Renal cortex interstitium (tissue), 11 donors: ENCODE measurements around the gene ZNF3. TPM values are rescaled to one million over a fixed set of nuclear protein-coding genes. Genes with fewer than 3 reads are reported as not detected.
A peak's percentile ranks its signal among the peaks of the same experiment; 100 is the strongest.

ENCODE experiments used
- DNase-seq, 11 donors: peaks; one replicate each; pipeline ENCODE4 v3.0.0-alpha.2; 2013; ENCODE audit warnings: low read depth in 9 of 11, low spot score in 4 of 11; ENCODE audit errors: extremely low read depth in 1 of 11
- polyA plus RNA-seq, 3 donors: library from polyadenylated mRNA; unstranded; fragments of 120-200 nt; gene quantifications; one replicate each; pipeline ENCODE4 v1.2.1, GENCODE V29; 2013; ENCODE audit not compliant: insufficient read length in 3 of 3

ZNF3 gene
- polyA plus RNA-seq, 3 donors: 49.6 to 56.1 (median 50.0) TPM

- DNase-seq: no peak
Measured at GRCh38 chr7:100071018-100071723, 10.4 kb downstream of the ZNF3 start.

- DNase-seq: no peak
Measured at GRCh38 chr7:100069991-100070390, 11.5 kb downstream of the ZNF3 start.

DNA sequence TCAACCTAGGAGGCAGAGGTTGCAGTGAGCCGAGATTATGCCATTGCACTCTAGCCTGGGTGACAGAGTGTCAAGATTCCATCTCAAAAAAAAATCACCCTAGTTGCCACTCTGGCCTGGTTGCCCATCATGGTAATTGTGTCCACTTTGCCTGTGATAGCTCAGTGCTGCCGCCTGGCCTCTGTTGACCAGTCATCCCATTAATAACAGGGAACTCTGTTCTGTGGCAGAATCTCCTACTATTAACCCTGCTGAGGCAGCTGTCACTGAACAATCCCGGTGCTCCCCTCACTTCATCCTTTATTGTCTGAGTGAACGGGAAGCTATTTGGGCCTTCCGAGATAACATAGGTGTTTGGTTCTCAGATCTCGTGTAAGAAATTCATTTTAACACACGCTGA lies 14.6 kb downstream of the ZNF3 start:
- DNase-seq: no peak

DNA sequence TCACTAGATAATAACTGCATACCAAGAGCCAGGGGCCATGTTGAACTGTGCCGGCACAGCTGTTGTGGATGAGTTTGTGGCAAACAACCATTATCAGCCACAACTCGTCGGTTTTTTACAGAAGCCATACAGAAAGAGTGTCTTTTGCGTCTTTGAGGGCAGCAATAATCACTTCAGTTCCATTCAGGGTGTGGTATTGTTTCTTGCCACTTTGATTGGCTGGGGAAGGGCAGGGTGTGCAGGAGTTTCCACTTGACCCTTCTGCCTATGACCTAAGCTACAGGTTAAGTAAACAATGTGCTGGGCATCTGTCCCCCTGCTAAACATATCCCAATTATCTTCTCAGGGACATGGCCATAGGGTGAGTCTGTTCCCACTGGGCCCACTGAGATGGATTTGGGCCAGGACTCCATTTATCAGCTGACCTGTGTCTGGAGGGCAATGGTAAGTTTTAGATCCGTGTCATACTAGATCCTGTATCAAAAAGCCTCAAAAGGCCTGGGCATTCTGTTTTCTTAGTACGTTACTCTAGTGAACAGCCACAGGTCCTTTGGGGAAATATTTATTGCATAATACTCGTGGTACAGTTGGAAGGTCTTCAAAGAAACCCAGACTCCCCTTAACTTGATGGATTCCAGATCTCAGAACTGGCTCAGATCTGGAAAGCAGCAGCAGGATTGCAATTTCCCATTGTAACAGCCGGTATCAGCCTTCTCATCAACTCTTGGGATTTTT lies 15.9 kb downstream of the ZNF3 start:
- peak in 3 of 11 donors; percentile 45 to 66 (median 49) for DNase-seq

DNA sequence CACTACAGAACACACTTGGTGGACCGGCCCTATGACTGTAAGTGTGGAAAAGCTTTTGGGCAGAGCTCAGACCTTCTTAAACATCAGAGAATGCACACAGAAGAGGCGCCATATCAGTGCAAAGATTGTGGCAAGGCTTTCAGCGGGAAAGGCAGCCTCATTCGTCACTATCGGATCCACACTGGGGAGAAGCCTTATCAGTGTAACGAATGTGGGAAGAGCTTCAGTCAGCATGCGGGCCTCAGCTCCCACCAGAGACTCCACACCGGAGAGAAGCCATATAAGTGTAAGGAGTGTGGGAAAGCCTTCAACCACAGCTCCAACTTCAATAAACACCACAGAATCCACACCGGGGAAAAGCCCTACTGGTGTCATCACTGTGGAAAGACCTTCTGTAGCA lies 17.4 kb downstream of the ZNF3 start:
- DNase-seq: no peak

DNA sequence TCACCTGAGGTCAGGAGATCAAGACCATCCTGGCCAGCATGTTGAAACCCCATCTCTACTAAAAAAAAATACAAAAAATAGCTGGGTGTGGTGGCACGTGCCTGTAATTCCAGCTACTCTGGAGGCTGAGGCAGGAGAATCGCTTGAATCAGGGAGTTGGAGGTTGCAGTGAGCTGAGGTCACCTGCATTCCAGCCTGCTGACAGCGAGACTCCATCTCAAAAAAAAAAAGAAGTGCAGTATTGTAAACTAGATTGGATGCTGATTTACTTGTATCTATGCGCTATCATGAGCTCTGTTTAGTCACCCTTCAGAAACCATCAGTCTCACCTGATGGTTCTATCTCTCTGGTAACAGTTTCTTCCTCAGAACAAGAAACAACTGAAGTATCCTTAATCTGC lies 18.1 kb downstream of the ZNF3 start:
- no peak for DNase-seq

GRCh38 chr7:100061518-100062193 lies 19.9 kb downstream of the ZNF3 start:
- no peak for DNase-seq

DNA sequence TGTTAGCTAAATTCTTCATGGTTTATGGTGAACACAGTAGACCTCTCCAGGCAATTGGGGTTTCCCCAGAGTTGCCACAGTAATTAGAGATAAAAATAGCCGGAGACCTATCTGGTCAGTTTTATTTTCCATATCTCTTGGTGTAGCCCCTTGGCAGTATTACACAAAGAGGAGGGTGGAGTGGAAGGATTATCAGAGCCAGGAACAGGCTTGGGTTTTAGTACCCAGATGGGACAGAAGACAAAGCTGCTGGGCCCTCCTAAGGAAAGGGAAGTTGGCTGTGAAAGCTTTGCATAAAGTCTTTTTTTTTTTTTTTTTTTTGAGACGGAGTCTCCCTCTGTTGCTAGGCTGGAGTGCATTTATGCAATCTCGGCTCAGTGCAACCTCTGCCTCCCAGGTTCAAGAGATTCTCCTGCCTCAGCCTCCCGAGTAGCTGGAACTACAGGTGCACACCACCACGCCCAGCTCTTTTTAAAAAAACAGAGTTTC lies 22.2 kb downstream of the ZNF3 start:
- DNase-seq: no peak

DNA sequence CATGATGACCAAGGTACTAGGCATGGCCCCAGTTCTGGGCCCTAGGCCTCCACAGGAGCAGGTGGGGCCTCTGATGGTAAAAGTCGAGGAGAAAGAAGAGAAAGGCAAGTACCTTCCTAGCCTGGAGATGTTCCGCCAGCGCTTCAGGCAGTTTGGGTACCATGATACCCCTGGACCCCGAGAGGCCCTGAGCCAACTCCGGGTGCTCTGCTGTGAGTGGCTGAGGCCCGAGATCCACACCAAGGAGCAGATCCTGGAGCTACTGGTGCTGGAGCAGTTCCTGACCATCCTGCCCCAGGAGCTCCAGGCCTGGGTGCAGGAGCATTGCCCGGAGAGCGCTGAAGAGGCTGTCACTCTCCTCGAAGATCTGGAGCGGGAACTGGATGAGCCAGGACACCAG lies 24.5 kb downstream of the ZNF3 start:
- DNase-seq: no peak

- peak in 6 of 11 donors; percentile 20 to 47 (median 38) for DNase-seq
Measured at GRCh38 chr7:100053215-100053614, 28.3 kb downstream of the ZNF3 start.

GRCh38 chr7:100051611-100052010 lies 29.9 kb downstream of the ZNF3 start:
- no peak for DNase-seq

DNA sequence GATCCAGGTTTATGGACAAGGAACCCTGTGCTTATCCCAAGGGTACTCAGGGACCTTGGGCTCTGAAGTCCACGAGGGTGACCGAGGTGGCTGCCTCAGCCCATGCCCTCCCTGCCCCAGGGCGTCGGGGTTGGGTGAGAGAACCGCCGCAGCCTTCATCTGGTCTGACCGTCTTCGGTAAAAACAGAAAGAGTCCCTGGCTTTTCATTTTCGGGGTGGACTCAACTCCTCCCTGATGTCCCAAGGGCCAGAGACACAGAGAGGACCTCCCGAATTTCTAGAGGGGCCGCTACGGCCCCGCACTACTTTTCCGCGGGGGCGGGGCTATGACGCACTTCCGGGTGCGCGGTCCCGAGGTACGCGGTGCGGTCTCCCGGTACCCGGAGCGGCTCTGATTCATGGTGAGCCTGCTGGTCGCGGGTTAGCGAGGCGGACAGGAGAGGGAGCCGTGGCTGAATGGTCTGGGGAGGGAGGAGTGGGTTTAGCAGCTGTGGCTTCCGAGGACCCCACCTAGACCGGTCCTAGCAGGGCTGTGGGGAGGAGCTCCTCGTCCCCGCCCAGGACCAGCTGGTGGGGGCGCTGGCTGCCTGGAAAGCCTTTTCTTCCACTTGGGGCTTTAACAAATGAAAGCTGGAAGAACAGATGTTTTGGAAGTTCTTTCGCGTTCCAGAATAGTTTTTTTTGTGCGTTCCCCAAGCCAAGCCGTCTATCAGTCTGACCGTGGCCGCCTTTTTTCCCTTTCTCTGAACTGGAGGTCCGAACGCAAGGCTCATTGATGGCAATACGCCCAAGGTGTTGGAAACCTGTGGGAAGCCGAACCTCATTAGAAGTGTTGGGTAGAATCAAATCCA lies 31.9 kb downstream of the ZNF3 start, which contains the start of gene ZSCAN21:
TSS of gene ZSCAN21 (plus strand) at position 334 of the 851 bp plus-strand sequence. CDS start 7,233 bp downstream, outside the sequence.
- DNase-seq: peak; percentile 66 to 86 (median 79)

- DNase-seq: no peak
Measured at GRCh38 chr7:100048680-100049079, 32.8 kb downstream of the ZNF3 start.

DNA sequence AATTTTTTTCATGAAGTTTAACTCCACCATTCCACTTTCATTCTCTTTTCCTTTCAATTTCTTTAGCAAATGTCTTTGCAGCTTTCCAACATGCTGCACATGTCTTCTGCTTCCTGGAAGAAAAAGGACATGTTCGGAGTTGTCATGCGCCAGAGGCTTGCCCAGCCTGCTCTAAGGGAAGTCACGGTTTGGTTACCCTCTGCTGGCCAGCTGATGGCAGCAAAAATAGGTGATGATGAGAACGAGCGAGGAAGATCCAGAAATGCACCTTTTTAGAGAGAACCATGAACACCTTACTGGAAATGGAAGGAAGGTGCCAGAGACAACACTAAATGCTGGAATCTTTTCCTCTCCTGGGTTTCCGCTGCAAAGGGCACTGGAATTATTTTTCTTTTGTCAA lies 36.8 kb downstream of the ZNF3 start:
- DNase-seq: no peak

DNA sequence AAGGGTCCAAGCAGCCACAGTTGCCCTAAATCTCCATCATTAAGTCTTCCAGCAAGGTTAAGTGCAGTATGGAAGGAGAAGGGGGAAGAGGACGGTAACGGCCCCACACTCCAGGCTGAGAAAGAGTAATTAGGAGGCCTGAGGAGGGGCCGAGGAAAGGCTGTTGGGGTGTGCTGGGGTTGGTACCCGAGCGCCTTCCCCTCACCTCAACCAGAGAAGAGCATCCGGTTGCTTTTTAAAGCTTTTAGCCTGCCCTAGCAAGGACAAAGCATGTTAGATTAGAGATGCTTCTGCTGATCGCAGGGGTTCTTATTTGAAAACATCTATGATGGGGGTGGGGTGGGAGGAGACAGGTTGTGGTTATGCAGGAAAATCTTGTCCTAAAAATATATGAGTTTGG lies 40.9 kb downstream of the ZNF3 start:
- DNase-seq: no peak

GRCh38 chr7:100038326-100038725 lies 43.2 kb downstream of the ZNF3 start:
- no peak for DNase-seq

- DNase-seq: no peak
Measured at GRCh38 chr7:100035876-100036275, 45.6 kb downstream of the ZNF3 start.

DNA sequence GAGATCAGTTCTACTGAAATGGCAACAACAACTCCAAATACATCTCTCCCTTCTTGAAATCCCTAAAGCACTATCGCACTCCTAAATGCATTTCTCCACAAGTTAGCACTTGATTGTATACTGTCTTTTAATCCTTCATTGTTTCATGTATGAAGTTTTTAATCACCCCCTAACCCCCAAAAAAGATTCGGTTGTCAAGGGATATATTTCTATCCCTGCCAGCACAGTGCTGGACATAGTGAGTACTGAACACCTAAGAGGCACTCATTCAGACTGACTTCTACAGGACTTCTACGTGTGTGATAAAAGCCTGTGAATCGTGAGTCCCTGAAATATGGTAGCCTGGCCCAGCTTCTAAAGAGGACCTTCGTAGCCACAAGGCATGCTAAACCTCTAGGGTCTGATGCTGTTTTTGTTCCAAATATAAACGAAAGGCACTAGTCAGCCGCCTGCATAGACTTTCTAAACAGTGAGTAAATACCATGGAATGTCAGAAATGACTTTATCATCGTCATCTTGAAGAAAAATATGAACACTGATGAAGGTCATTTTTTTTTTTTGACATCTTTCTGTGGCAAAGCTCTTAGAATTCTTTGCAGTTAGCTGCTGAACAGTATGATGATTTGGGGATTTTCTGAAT lies 46.5 kb downstream of the ZNF3 start:
- no peak for DNase-seq

- no peak for DNase-seq
Measured at GRCh38 chr7:100033526-100033925, 48.0 kb downstream of the ZNF3 start.
